IMR-90 (cell line): ENCODE results near the gene CDK18. TPM values are rescaled to one million over a fixed set of nuclear protein-coding genes. Genes with fewer than 3 reads are reported as not detected.

Experiments used
- ATAC-seq: fragments of 200-7000 bp; cut with Tn5 transposase; 2 replicates; pipeline ENCODE4 v1.9.1; 2020; ENCODE audit warnings: low read depth, mild to moderate bottlenecking, moderate library complexity
- BruUV-seq: library from RNA; stranded (reverse); fragments of 400-500 nt; replicated peaks from 2 replicates; lab custom pipeline; 2021; lab: Mats Ljungman, UMichigan
- CTCF ChIA-PET: fragments of 300-600 bp; formaldehyde crosslinking; extraction: SDS; loops from one replicate; lab custom pipeline; 2021; ENCODE audit warnings: antibody characterized with exemption; lab: Yijun Ruan, JAX
- POLR2A ChIA-PET: fragments of 300-600 bp; sonication (Branson Sonifier 250); formaldehyde crosslinking; loops from one replicate; lab custom pipeline; 2022; ENCODE audit warnings: antibody characterized with exemption; ENCODE audit not compliant: unreplicated experiment; lab: Charles Lee
- DNase-seq: peaks from one replicate; pipeline ENCODE4 v3.0.0; 2013
- H2AFZ ChIP-seq: replicated peaks from 2 replicates; pipeline ENCODE3; 2013; ENCODE audit warnings: low read length, mild to moderate bottlenecking; ENCODE audit not compliant: poor library complexity
- H2AK5ac ChIP-seq: 2 replicates; pipeline ENCODE4 v1.6.1; 2013; ENCODE audit warnings: low read depth, low read length, inconsistent platforms
- H2AK9ac ChIP-seq: replicated peaks from 2 replicates; pipeline ENCODE3; 2013; ENCODE audit warnings: mild to moderate bottlenecking, low read depth, low read length, moderate library complexity; ENCODE audit not compliant: poor library complexity
- H2BK120ac ChIP-seq: 2 replicates; pipeline ENCODE4 v1.6.1; 2013; ENCODE audit warnings: low read depth, low read length, inconsistent platforms
- H2BK15ac ChIP-seq: 3 replicates; pipeline ENCODE4 v1.6.1; 2013; ENCODE audit warnings: low read depth, low read length, inconsistent platforms
- H2BK20ac ChIP-seq: 2 replicates; pipeline ENCODE4 v1.6.1; 2013; ENCODE audit warnings: low read depth, mild to moderate bottlenecking, inconsistent platforms, low read length, moderate library complexity
- H2BK5ac ChIP-seq: 2 replicates; pipeline ENCODE4 v1.6.1; 2013; ENCODE audit warnings: mild to moderate bottlenecking, low read depth, low read length, inconsistent platforms; ENCODE audit not compliant: poor library complexity, severe bottlenecking
- H3K14ac ChIP-seq: replicated peaks from 2 replicates; pipeline ENCODE4 v1.6.1; 2013; ENCODE audit warnings: low read depth, low read length, inconsistent platforms
- H3K18ac ChIP-seq: 2 replicates; pipeline ENCODE4 v1.6.1; 2013; ENCODE audit warnings: low read depth, low read length, control low read depth
- H3K23ac ChIP-seq: 2 replicates; pipeline ENCODE4 v1.6.1; 2013; ENCODE audit warnings: low read depth, low read length, inconsistent platforms
- H3K27ac ChIP-seq: 2 replicates; pipeline ENCODE4 v1.5.1; 2013; ENCODE audit warnings: mild to moderate bottlenecking, control low read depth, low read length; ENCODE audit not compliant: insufficient read depth
- H3K27me3 ChIP-seq: 2 replicates; pipeline ENCODE4 v1.6.1; 2013; ENCODE audit warnings: low read length; ENCODE audit not compliant: control insufficient read depth, insufficient read depth
- H3K36me3 ChIP-seq: 2 replicates; pipeline ENCODE4 v1.6.1; 2013; ENCODE audit warnings: low read length, mixed read lengths; ENCODE audit not compliant: control insufficient read depth, insufficient read depth
- H3K4ac ChIP-seq: 2 replicates; pipeline ENCODE4 v1.6.1; 2013; ENCODE audit warnings: low read depth, low read length, inconsistent platforms
- H3K4me1 ChIP-seq: 2 replicates; pipeline ENCODE4 v1.6.1; 2013; ENCODE audit warnings: low read length, mixed read lengths; ENCODE audit not compliant: control insufficient read depth, insufficient read depth
- H3K4me2 ChIP-seq: 2 replicates; pipeline ENCODE4 v1.6.1; 2013; ENCODE audit warnings: low read depth, mild to moderate bottlenecking, control low read depth, low read length, moderate library complexity
- H3K4me3 ChIP-seq: 2 replicates; pipeline ENCODE4 v1.5.1; 2013; ENCODE audit warnings: low read depth, mild to moderate bottlenecking, control low read depth, low read length, moderate library complexity; ENCODE audit not compliant: insufficient read depth
- H3K56ac ChIP-seq: 2 replicates; pipeline ENCODE4 v1.6.1; 2013; ENCODE audit warnings: low read length, inconsistent platforms; ENCODE audit not compliant: insufficient read depth; ENCODE audit errors: extremely low read depth
- H3K79me1 ChIP-seq, 2 experiments: 2 replicates each; pipeline ENCODE4 v1.6.1; 2013; ENCODE audit warnings: low read length in 2 of 2, inconsistent platforms in 1 of 2, low read depth in 1 of 2
- H3K9ac ChIP-seq: 2 replicates; pipeline ENCODE4 v1.6.1; 2013; ENCODE audit warnings: low read depth, low read length, control low read depth
- H3K9me1 ChIP-seq: 2 replicates; pipeline ENCODE4 v1.6.1; 2013; ENCODE audit warnings: low read length, inconsistent platforms; ENCODE audit not compliant: insufficient read depth
- H3K9me3 ChIP-seq: 2 replicates; pipeline ENCODE4 v1.6.1; 2013; ENCODE audit warnings: low read length; ENCODE audit not compliant: control insufficient read depth, insufficient read depth
- H4K20me1 ChIP-seq: 2 replicates; pipeline ENCODE4 v1.6.1; 2013; ENCODE audit warnings: low read length, inconsistent platforms; ENCODE audit not compliant: insufficient read depth
- H4K5ac ChIP-seq: 2 replicates; pipeline ENCODE4 v1.6.1; 2013; ENCODE audit warnings: mild to moderate bottlenecking, low read depth, low read length, control low read depth
- H4K8ac ChIP-seq, 2 experiments: 2 replicates each; pipeline ENCODE4 v1.6.1; 2013; ENCODE audit warnings: low read depth in 2 of 2, low read length in 2 of 2, control low read depth in 1 of 2, inconsistent platforms in 1 of 2
- H4K91ac ChIP-seq: 2 replicates; pipeline ENCODE4 v1.6.1; 2013; ENCODE audit warnings: low read depth, low read length, inconsistent platforms; ENCODE audit not compliant: insufficient read depth
- CEBPB ChIP-seq: IDR thresholded peaks from 2 replicates; pipeline ENCODE4 v1.6.1; 2012; ENCODE audit warnings: low read depth, low read length, improper control_type of control experiment
- MAFK ChIP-seq: IDR thresholded peaks from 2 replicates; pipeline ENCODE4 v1.6.1; 2012; ENCODE audit warnings: low read depth, low read length, improper control_type of control experiment
- MXI1 ChIP-seq: IDR thresholded peaks from 2 replicates; pipeline ENCODE4 v1.6.1; 2012; ENCODE audit warnings: low read depth, mild to moderate bottlenecking, low read length, moderate library complexity, borderline replicate concordance
- NFE2L2 ChIP-seq: fragments of 150-350 bp; IDR thresholded peaks from 2 replicates; pipeline ENCODE4 v1.6.1; 2016; ENCODE audit warnings: low read depth, mild to moderate bottlenecking, low read length
- RCOR1 ChIP-seq: IDR thresholded peaks from 2 replicates; pipeline ENCODE4 v1.6.1; 2012; ENCODE audit warnings: mild to moderate bottlenecking, low read length, improper control_type of control experiment; ENCODE audit not compliant: insufficient replicate concordance
- USF2 ChIP-seq: fragments of 150-350 bp; IDR thresholded peaks from 2 replicates; pipeline ENCODE4 v1.6.1; 2017; ENCODE audit warnings: mild to moderate bottlenecking, antibody characterized with exemption, low read length, low read depth
- whole genome bisulfite sequencing, 2 experiments: methylation state at CpG; one replicate each; pipeline versions ENCODE4 v1.1.5 to v1.1.7; 2013; ENCODE audit warnings: missing lambda C conversion rate in 2 of 2; ENCODE audit not compliant: insufficient read length in 1 of 2; ENCODE audit errors: extremely low coverage in 2 of 2; 5-methylcytosine and 5-hydroxymethylcytosine counted together
- dilution Hi-C: fragments of 300-500 bp; cut with HindIII; formaldehyde crosslinking; loops from one replicate; pipeline ENCODE4 v1.14.3; 2018; ENCODE audit warnings: low sequenced_read_pairs; ENCODE audit not compliant: unreplicated experiment
- in situ Hi-C: fragments of 300-500 bp; cut with MboI; formaldehyde crosslinking; loops from 3 replicates; pipeline ENCODE4 v1.14.3; 2019; ENCODE audit warnings: low sequenced_read_pairs, inconsistent platforms, mixed read lengths
- intact Hi-C: fragments of 100-400 bp; cut with micrococcal nuclease; formaldehyde crosslinking; loops from 2 replicates; pipeline ENCODE4 v1.10.0; 2022
- polyA plus RNA-seq, 3 experiments: library from polyadenylated mRNA; depleted of rRNA; stranded (reverse); fragments of >200 nt; gene quantifications; 2 replicates each; pipeline ENCODE4 v1.2.3, GENCODE V29; 2012; ENCODE audit warnings: low replicate concordance in 1 of 3
- total RNA-seq: library from RNA; depleted of rRNA; stranded (reverse); fragments of >200 nt; gene quantifications from 2 replicates; pipeline ENCODE4 v1.2.3, GENCODE V29; 2012

CDK18 gene
- total and polyA plus RNA-seq, 2 of the 4 experiments (the other 2 are of a cell fraction): 0.18 to 0.48 TPM

GRCh38 chr1:205493241-205494085 is 11.0 kb upstream of the CDK18 start (continued):
- no peak for TF ChIP-seq USF2

- Histone ChIP-seq H3K4ac (no peak overlapping the region), H3K18ac (no peak overlapping the region), H3K14ac (no peak overlapping the region), H4K20me1 (no peaks in the 10 kb centered on the region), H3K27ac (no peak overlapping the region), H3K79me1 (no peaks in the 10 kb centered on the region), H2BK15ac (no peak overlapping the region), H4K91ac (no peak overlapping the region), H2AFZ (no peak overlapping the region), H3K9me3 (no peaks in the 10 kb centered on the region), H3K27me3 (peaks cover 60% of the 10 kb centered on the region), H2AK5ac (no peak overlapping the region), H3K4me2 (no peak overlapping the region), H2BK5ac (no peak overlapping the region), H3K4me3 (no peak overlapping the region), H3K9me1 (no peaks in the 10 kb centered on the region), H3K23ac (no peak overlapping the region), H3K4me1 (peaks cover 3% of the 10 kb centered on the region; the same call in 1 of the 2 replicates), H3K56ac (no peak overlapping the region), H3K9ac (no peak overlapping the region), H3K36me3 (no peaks in the 10 kb centered on the region), H4K5ac (no peak overlapping the region), H2AK9ac (no peak overlapping the region), H2BK120ac (no peak overlapping the region), H2BK20ac (no peak overlapping the region), H4K8ac (no peak overlapping the region)
- ChIA-PET CTCF (interaction anchor here (0.7 to 3.7 kb wide), 4 partner anchors 9 to 216 kb away, joined by 3 to 20 read pairs (median 4); no protein-coding TSS in a partner anchor), POLR2A (no interaction called here)
- 40% methylated on average over 2 of the region's 4 CpGs; no CpG with 5 or more reads in 1 of the 2 experiments for WGBS, 2 experiments
- no peak for ATAC-seq
- no peak for DNase-seq
- dilution Hi-C loops (no loop called here), in situ Hi-C loops (no loop called here), intact Hi-C loops (no loop called here)
- no peak for TF ChIP-seq NFE2L2
- no peak for TF ChIP-seq CEBPB
- TF ChIP-seq MAFK: no peak
- TF ChIP-seq MXI1: no peak
- no peak for TF ChIP-seq RCOR1
- BruUV-seq: no TSS peak
Observed at GRCh38 chr1:205494115-205494514, 10.4 kb upstream of the CDK18 start.
